Upper lobe of right lung (tissue), 1 donor: Measurements from ENCODE around the gene TULP3. TPM values are rescaled to one million over a fixed set of nuclear protein-coding genes. Genes with fewer than 3 reads are reported as not detected.
A peak's percentile ranks its signal among the peaks of the same experiment; 100 is the strongest.

Experiments used
- ATAC-seq: fragments of 200-7000 bp; cut with Tn5 transposase; one replicate; pipeline ENCODE4 v1.9.1; 2020; ENCODE audit warnings: mild to moderate bottlenecking, moderate library complexity
- DNase-seq: peaks from one replicate; pipeline ENCODE4 v3.0.0-alpha.2; 2020
- H3K27ac ChIP-seq: fragments of 200-600 bp; one replicate; pipeline ENCODE4 v1.8.0; 2022
- H3K27me3 ChIP-seq: fragments of 200-600 bp; one replicate; pipeline ENCODE4 v1.8.0; 2022; ENCODE audit warnings: mild to moderate bottlenecking
- H3K36me3 ChIP-seq: fragments of 200-600 bp; one replicate; pipeline ENCODE4 v1.8.0; 2022
- H3K4me1 ChIP-seq: fragments of 200-600 bp; one replicate; pipeline ENCODE4 v1.8.0; 2022
- H3K4me3 ChIP-seq: fragments of 200-600 bp; one replicate; pipeline ENCODE4 v1.8.0; 2022; ENCODE audit warnings: mild to moderate bottlenecking
- H3K9me3 ChIP-seq: fragments of 200-600 bp; one replicate; pipeline ENCODE4 v1.8.0; 2022
- intact Hi-C: fragments of 100-400 bp; cut with DNase I; formaldehyde crosslinking; loops from one replicate; pipeline ENCODE4 v1.11.0; 2022
- total RNA-seq: library from RNA; stranded (reverse); fragmentation: NEBNext Ultra II Directional; extraction: Animal tissue kit (Norgen Biotek cat#: 25700); gene quantifications from one replicate; pipeline ENCODE4 v1.2.1, GENCODE V29; 2021
- TF ChIP-seq, protein P1 (sequence below): fragments of 200-600 bp; IDR thresholded peaks from one replicate; pipeline ENCODE4 v1.8.0; 2022; ENCODE audit warnings: antibody characterized with exemption
- donor health status: DM: no; HTN: yes; CAD: no; lungs with severe emphysema.

The TULP3 gene
- total RNA-seq, 1 donor from 2014 or later = 16.3 TPM

- no peak overlapping the region for H3K4me3 ChIP-seq
- ATAC-seq (no peak), DNase-seq (no peak)
- TF ChIP-seq, protein P1, sequence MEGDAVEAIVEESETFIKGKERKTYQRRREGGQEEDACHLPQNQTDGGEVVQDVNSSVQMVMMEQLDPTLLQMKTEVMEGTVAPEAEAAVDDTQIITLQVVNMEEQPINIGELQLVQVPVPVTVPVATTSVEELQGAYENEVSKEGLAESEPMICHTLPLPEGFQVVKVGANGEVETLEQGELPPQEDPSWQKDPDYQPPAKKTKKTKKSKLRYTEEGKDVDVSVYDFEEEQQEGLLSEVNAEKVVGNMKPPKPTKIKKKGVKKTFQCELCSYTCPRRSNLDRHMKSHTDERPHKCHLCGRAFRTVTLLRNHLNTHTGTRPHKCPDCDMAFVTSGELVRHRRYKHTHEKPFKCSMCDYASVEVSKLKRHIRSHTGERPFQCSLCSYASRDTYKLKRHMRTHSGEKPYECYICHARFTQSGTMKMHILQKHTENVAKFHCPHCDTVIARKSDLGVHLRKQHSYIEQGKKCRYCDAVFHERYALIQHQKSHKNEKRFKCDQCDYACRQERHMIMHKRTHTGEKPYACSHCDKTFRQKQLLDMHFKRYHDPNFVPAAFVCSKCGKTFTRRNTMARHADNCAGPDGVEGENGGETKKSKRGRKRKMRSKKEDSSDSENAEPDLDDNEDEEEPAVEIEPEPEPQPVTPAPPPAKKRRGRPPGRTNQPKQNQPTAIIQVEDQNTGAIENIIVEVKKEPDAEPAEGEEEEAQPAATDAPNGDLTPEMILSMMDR = no peak
- intact Hi-C loops = no loop called here
- H3K9me3 ChIP-seq = no peaks in the 10 kb centered on the region
- H3K36me3 ChIP-seq = no peaks in the 10 kb centered on the region
- peaks cover 18% of the 10 kb centered on the region for H3K4me1 ChIP-seq
- H3K27me3 ChIP-seq = no peaks in the 10 kb centered on the region
- H3K27ac ChIP-seq = no peak overlapping the region
Observed at GRCh38 chr12:2879853-2880252, 10.8 kb upstream of the TULP3 start.

DNA sequence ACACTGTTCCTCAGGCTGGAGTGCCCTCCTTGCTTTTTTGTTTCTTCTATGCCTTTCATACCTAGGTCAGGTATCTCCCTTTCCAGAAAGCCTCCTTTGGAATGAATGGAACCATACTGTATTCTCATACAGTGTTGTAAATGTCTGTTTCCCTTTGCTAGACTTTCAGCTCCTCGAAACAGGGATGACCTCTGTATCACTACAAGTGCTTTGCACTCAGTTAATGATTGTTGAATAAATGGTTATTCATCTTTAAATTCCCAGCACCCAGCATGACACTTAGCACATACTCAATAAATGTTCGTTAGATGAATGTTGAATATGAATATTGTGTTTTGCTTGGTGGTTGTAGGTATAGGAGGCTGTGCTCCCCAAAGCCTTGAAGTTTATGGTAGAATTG lies 5.9 kb upstream of the TULP3 start:
- Histone ChIP-seq H3K27ac (no peak overlapping the region), H3K9me3 (no peaks in the 10 kb centered on the region), H3K4me3 (no peak overlapping the region), H3K27me3 (no peaks in the 10 kb centered on the region), H3K36me3 (no peaks in the 10 kb centered on the region), H3K4me1 (no peaks in the 10 kb centered on the region)
- ATAC-seq = no peak
- no peak for DNase-seq
- intact Hi-C loops = no loop called here
- TF ChIP-seq, protein P1 = no peak

DNA sequence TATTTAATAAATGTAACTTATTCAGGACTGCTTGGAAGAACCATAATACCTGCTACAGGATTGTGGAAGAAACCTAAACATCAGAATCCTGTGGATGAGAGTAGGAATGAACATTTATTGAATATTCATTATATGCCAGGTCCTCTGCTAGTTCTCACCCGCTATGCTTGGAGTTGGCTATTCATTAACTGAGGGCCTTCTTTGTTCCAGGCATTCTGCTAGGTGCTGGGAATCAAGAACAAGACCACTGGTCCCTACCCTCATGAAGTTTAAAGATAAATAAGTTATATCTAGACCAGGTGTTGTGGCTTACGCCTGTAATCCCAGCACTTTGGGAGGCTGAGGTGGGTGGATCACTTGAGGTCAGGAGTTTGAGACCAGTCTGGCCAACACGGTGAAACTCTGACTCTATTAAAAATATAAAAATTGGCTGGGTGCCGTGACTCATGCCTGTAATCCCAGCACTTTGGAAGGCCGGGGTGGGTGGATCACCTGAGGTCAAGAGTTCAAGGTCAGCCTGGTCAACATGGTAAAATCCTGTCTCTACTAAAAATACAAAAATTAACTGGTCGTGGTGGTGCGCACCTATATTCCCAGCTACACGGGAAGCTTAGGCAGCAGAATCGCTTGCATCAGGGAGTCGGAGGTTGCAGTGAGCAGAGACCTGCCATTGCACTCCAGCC lies 3.8 kb upstream of the TULP3 start:
- DNase-seq (no peak), ATAC-seq (no peak)
- H3K4me3 ChIP-seq = no peak overlapping the region
- intact Hi-C loops = no loop called here
- H3K36me3 ChIP-seq = no peaks in the 10 kb centered on the region
- TF ChIP-seq, protein P1 = no peak
- no peak overlapping the region for H3K27ac ChIP-seq
- peaks cover 8% of the 10 kb centered on the region for H3K4me1 ChIP-seq
- H3K27me3 ChIP-seq = no peaks in the 10 kb centered on the region
- no peaks in the 10 kb centered on the region for H3K9me3 ChIP-seq

DNA sequence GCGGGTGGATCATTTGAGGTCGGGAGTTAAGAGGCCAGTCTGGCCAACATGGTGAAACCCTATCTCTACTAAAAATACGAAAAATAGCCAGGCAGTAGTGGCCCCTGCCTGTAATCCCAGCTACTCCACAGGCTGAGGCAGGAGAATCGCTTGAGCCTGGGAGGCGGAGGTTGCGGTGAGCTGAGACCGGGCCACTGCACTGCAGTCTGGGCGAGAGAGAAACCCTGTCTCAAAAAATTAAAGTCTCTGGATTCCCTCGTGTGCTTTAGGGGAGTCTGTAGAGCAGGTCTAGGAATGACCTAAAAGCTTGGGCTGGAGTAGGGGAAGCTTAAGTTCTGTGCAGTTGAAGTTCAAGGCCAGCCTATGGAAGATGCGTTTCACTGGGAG lies 697 bp upstream of the TULP3 start:
- H3K27me3 ChIP-seq = no peaks in the 10 kb centered on the region
- DNase-seq = no peak
- ATAC-seq = no peak
- H3K4me1 ChIP-seq = peaks cover 21% of the 10 kb centered on the region
- H3K27ac ChIP-seq = peak overlapping the region; percentile 82
- intact Hi-C loops = no loop called here
- TF ChIP-seq, protein P1 = no peak
- H3K4me3 ChIP-seq = peak overlapping the region; percentile 82
- H3K36me3 ChIP-seq = no peaks in the 10 kb centered on the region
- no peaks in the 10 kb centered on the region for H3K9me3 ChIP-seq

- peak overlapping the region; percentile 82 for H3K4me3 ChIP-seq
- H3K27ac ChIP-seq = peak overlapping the region; percentile 82
- peak; percentile 82 for DNase-seq
- intact Hi-C loops = no loop called here
- no peaks in the 10 kb centered on the region for H3K9me3 ChIP-seq
- H3K27me3 ChIP-seq = no peaks in the 10 kb centered on the region
- ATAC-seq = peak; percentile 47
- peaks cover 21% of the 10 kb centered on the region for H3K4me1 ChIP-seq
- TF ChIP-seq, protein P1 = no peak
- H3K36me3 ChIP-seq = no peaks in the 10 kb centered on the region
Observed at GRCh38 chr12:2891240-2892053, 756 bp downstream of the TULP3 start.
